HFFc6 (cell line): ENCODE results near the gene ZNF611. TPM values are rescaled to one million over a fixed set of nuclear protein-coding genes. Genes with fewer than 3 reads are reported as not detected.
"Not testable (repeated sequence)": the region's sequence is repeated elsewhere in the genome, so short reads cannot be mapped to it uniquely, and the experiment has no call there.

ENCODE experiments used
- DNase-seq: peaks from one replicate; pipeline ENCODE4 v3.0.0-alpha.2; 2018
- H3K27ac Mint-ChIP-seq: 2 replicates; pipeline ENCODE4 v1.8.0; 2020; ENCODE audit warnings: mild to moderate bottlenecking, mixed read lengths
- H3K27me3 Mint-ChIP-seq: 2 replicates; pipeline ENCODE4 v1.8.0; 2021; ENCODE audit warnings: mild to moderate bottlenecking, moderate library complexity, mixed read lengths; ENCODE audit not compliant: insufficient read depth
- H3K36me3 Mint-ChIP-seq: 2 replicates; pipeline ENCODE4 v1.8.0; 2021; ENCODE audit warnings: low read depth, mixed read lengths
- H3K4me1 Mint-ChIP-seq: 2 replicates; pipeline ENCODE4 v1.8.0; 2020; ENCODE audit warnings: low read depth, mixed read lengths
- H3K4me3 Mint-ChIP-seq: 2 replicates; pipeline ENCODE4 v1.8.0; 2020; ENCODE audit warnings: mild to moderate bottlenecking, moderate library complexity, mixed read lengths
- H3K9me3 Mint-ChIP-seq: 2 replicates; pipeline ENCODE4 v1.8.0; 2020; ENCODE audit warnings: mild to moderate bottlenecking, mixed read lengths
- CTCF ChIP-seq: fragments of 200-600 bp; sonication (generic); IDR thresholded peaks from 2 replicates; pipeline ENCODE4 v1.5.0; 2021; ENCODE audit warnings: antibody characterized with exemption, mild to moderate bottlenecking
- total RNA-seq, 6 experiments: library from RNA; stranded (reverse); fragmentation: NEBNext Ultra II Directional; extraction: Animal tissue kit (Norgen Biotek cat#: 25700); gene quantifications; 2 replicates in 1 of 6; 3 replicates in 5 of 6; pipeline ENCODE4 v1.2.3, GENCODE V29; 2021

ZNF611 gene
- total RNA-seq, 6 experiments from 2014 or later: 11.3 to 15.0 (median 13.5) TPM

- H3K36me3 Mint-ChIP-seq: peaks cover 51% of the 10 kb centered on the region
- H3K4me1 Mint-ChIP-seq: no peaks in the 10 kb centered on the region
- DNase-seq: no peak
- no peak for TF ChIP-seq CTCF
- no peak overlapping the region for H3K27ac Mint-ChIP-seq
- H3K4me3 Mint-ChIP-seq: no peak overlapping the region
- H3K27me3 Mint-ChIP-seq: peaks cover 4% of the 10 kb centered on the region; the same call in 1 of the 2 replicates
- H3K9me3 Mint-ChIP-seq: peaks cover 63% of the 10 kb centered on the region
Measured at GRCh38 chr19:52700673-52701072, 34.2 kb downstream of the ZNF611 start.

GRCh38 chr19:52699555-52699954 lies 35.3 kb downstream of the ZNF611 start:
- peaks cover 53% of the 10 kb centered on the region for H3K9me3 Mint-ChIP-seq
- DNase-seq, H3K27ac Mint-ChIP-seq, H3K4me1 Mint-ChIP-seq, H3K27me3 Mint-ChIP-seq, H3K4me3 Mint-ChIP-seq: not testable (repeated sequence)
- peak; percentile 36; the same call in 1 of the 2 replicates for TF ChIP-seq CTCF
- H3K36me3 Mint-ChIP-seq: peaks cover 40% of the 10 kb centered on the region

GRCh38 chr19:52695996-52696395 lies 38.8 kb downstream of the ZNF611 start:
- no peak for DNase-seq
- Mint-ChIP-seq H3K27me3 (peaks cover 4% of the 10 kb centered on the region; the same call in 1 of the 2 replicates), H3K36me3 (peaks cover 27% of the 10 kb centered on the region), H3K27ac (no peak overlapping the region), H3K4me3 (no peak overlapping the region), H3K4me1 (peaks cover 8% of the 10 kb centered on the region), H3K9me3 (peaks cover 25% of the 10 kb centered on the region)
- TF ChIP-seq CTCF: no peak

GRCh38 chr19:52694921-52695320 lies 39.9 kb downstream of the ZNF611 start:
- H3K27ac Mint-ChIP-seq: no peak overlapping the region
- no peak overlapping the region for H3K4me3 Mint-ChIP-seq
- TF ChIP-seq CTCF: no peak
- peaks cover 24% of the 10 kb centered on the region for H3K36me3 Mint-ChIP-seq
- DNase-seq: no peak
- H3K27me3 Mint-ChIP-seq: peaks cover 4% of the 10 kb centered on the region; the same call in 1 of the 2 replicates
- peaks cover 14% of the 10 kb centered on the region for H3K9me3 Mint-ChIP-seq
- H3K4me1 Mint-ChIP-seq: peaks cover 14% of the 10 kb centered on the region

GRCh38 chr19:52694281-52694680 lies 40.6 kb downstream of the ZNF611 start:
- not testable (repeated sequence) for H3K27me3 Mint-ChIP-seq, DNase-seq, H3K27ac Mint-ChIP-seq, H3K4me3 Mint-ChIP-seq
- Mint-ChIP-seq H3K9me3 (peaks cover 10% of the 10 kb centered on the region), H3K4me1 (peaks cover 19% of the 10 kb centered on the region), H3K36me3 (peaks cover 21% of the 10 kb centered on the region)

- no peak for TF ChIP-seq CTCF
- Mint-ChIP-seq H3K27ac (no peak overlapping the region), H3K9me3 (peaks cover 7% of the 10 kb centered on the region; the same call in 1 of the 2 replicates), H3K4me1 (peaks cover 32% of the 10 kb centered on the region), H3K36me3 (peaks cover 25% of the 10 kb centered on the region; the same call in 1 of the 2 replicates), H3K4me3 (no peak overlapping the region), H3K27me3 (peaks cover 1% of the 10 kb centered on the region)
- no peak for DNase-seq
Measured at GRCh38 chr19:52692431-52693008, 42.3 kb downstream of the ZNF611 start.
